Endodermal cell (in vitro differentiated cells): ENCODE data around the gene ZNF584. TPM values are rescaled to one million over a fixed set of nuclear protein-coding genes. Genes with fewer than 3 reads are reported as not detected.

Source experiments
- DNase-seq: peaks from one replicate; pipeline ENCODE4 v3.0.0-alpha.2; 2017
- H3K27ac ChIP-seq: 2 replicates; pipeline ENCODE4 v1.5.1; 2013; ENCODE audit warnings: mild to moderate bottlenecking, low read depth, low read length, moderate library complexity
- H3K27me3 ChIP-seq: 2 replicates; pipeline ENCODE4 v1.6.1; 2013; ENCODE audit warnings: mild to moderate bottlenecking, low read length, moderate library complexity; ENCODE audit not compliant: insufficient read depth, control insufficient read depth, poor library complexity, severe bottlenecking
- H3K36me3 ChIP-seq: 2 replicates; pipeline ENCODE4 v1.7.0; 2013; ENCODE audit warnings: mild to moderate bottlenecking, low read length, moderate library complexity; ENCODE audit not compliant: control insufficient read depth, insufficient read depth
- H3K4me1 ChIP-seq: one replicate; pipeline ENCODE4 v1.7.0; 2013; ENCODE audit warnings: low read length; ENCODE audit not compliant: control insufficient read depth, insufficient read depth
- H3K4me3 ChIP-seq: 2 replicates; pipeline ENCODE4 v1.5.1; 2013; ENCODE audit warnings: mild to moderate bottlenecking, low read length, moderate library complexity
- H3K9ac ChIP-seq: 2 replicates; pipeline ENCODE4 v1.6.1; 2013; ENCODE audit warnings: mild to moderate bottlenecking, low read length, moderate library complexity; ENCODE audit not compliant: poor library complexity, severe bottlenecking; ENCODE audit errors: extremely low read depth
- H3K9me3 ChIP-seq: 2 replicates; pipeline ENCODE4 v1.6.1; 2013; ENCODE audit warnings: mild to moderate bottlenecking, low read length, moderate library complexity; ENCODE audit not compliant: control insufficient read depth
- H3K27ac Mint-ChIP-seq: 2 replicates; pipeline ENCODE4 v1.8.0; 2020; ENCODE audit warnings: mixed read lengths
- H3K27me3 Mint-ChIP-seq: 2 replicates; pipeline ENCODE4 v1.8.0; 2021; ENCODE audit warnings: mild to moderate bottlenecking, mixed read lengths; ENCODE audit not compliant: insufficient read depth
- H3K36me3 Mint-ChIP-seq: 2 replicates; pipeline ENCODE4 v1.8.0; 2020; ENCODE audit warnings: low read depth, mixed read lengths
- H3K4me1 Mint-ChIP-seq: 2 replicates; pipeline ENCODE4 v1.8.0; 2020; ENCODE audit warnings: mixed read lengths
- H3K4me3 Mint-ChIP-seq: 2 replicates; pipeline ENCODE4 v1.8.0; 2020; ENCODE audit warnings: mild to moderate bottlenecking, moderate library complexity, mixed read lengths
- H3K9me3 Mint-ChIP-seq: 2 replicates; pipeline ENCODE4 v1.8.0; 2020; ENCODE audit warnings: mild to moderate bottlenecking, mixed read lengths
- WGBS, 2 experiments: methylation state at CpG; one replicate each; pipeline versions ENCODE4 v1.1.5 to v1.1.7; 2013; ENCODE audit warnings: missing lambda C conversion rate in 2 of 2, mixed read lengths in 1 of 2; ENCODE audit not compliant: insufficient coverage in 1 of 2, insufficient read length in 1 of 2; 5-methylcytosine and 5-hydroxymethylcytosine counted together
- total RNA-seq, 2 donors: library from RNA; stranded (reverse); fragmentation: NEBNext Ultra II Directional in 1 of 2; extraction: Animal tissue kit (Norgen Biotek cat#: 25700) in 1 of 2; gene quantifications; 2 replicates in 1 of 2; 3 replicates in 1 of 2; pipeline ENCODE4 v1.2.1, GENCODE V29; 2021
- TF ChIP-seq, protein P1 (sequence below): fragments of 200-600 bp; sonication (generic); conservative IDR thresholded peaks from 2 replicates; pipeline ENCODE4 v1.5.0; 2021; ENCODE audit warnings: antibody characterized with exemption, mild to moderate bottlenecking

The ZNF584 gene
- total RNA-seq, 2 donors from 2014 or later = 10.3 to 14.8 TPM

- no peak for DNase-seq
- no peak overlapping the region for H3K4me3 Mint-ChIP-seq
- H3K9me3 ChIP-seq = peaks cover 5% of the 10 kb centered on the region
- no peaks in the 10 kb centered on the region for H3K4me1 ChIP-seq
- peaks cover 6% of the 10 kb centered on the region for H3K4me1 Mint-ChIP-seq
- H3K27me3 ChIP-seq = peaks cover 9% of the 10 kb centered on the region
- peaks cover 4% of the 10 kb centered on the region for H3K36me3 ChIP-seq
- TF ChIP-seq, protein P1, sequence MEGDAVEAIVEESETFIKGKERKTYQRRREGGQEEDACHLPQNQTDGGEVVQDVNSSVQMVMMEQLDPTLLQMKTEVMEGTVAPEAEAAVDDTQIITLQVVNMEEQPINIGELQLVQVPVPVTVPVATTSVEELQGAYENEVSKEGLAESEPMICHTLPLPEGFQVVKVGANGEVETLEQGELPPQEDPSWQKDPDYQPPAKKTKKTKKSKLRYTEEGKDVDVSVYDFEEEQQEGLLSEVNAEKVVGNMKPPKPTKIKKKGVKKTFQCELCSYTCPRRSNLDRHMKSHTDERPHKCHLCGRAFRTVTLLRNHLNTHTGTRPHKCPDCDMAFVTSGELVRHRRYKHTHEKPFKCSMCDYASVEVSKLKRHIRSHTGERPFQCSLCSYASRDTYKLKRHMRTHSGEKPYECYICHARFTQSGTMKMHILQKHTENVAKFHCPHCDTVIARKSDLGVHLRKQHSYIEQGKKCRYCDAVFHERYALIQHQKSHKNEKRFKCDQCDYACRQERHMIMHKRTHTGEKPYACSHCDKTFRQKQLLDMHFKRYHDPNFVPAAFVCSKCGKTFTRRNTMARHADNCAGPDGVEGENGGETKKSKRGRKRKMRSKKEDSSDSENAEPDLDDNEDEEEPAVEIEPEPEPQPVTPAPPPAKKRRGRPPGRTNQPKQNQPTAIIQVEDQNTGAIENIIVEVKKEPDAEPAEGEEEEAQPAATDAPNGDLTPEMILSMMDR = no peak
- no peak overlapping the region for H3K4me3 ChIP-seq
- H3K27ac Mint-ChIP-seq = no peak overlapping the region
- 94 to 96% methylated on average over 4 to 16 of the region's 21 CpGs for WGBS, 2 experiments
- peaks cover 24% of the 10 kb centered on the region for H3K27me3 Mint-ChIP-seq
- no peak overlapping the region for H3K9ac ChIP-seq
- H3K27ac ChIP-seq = no peak overlapping the region
- peaks cover 12% of the 10 kb centered on the region for H3K36me3 Mint-ChIP-seq
- peaks cover 5% of the 10 kb centered on the region for H3K9me3 Mint-ChIP-seq
Observed at GRCh38 chr19:58455306-58455705, 46.9 kb downstream of the ZNF584 start.

DNA sequence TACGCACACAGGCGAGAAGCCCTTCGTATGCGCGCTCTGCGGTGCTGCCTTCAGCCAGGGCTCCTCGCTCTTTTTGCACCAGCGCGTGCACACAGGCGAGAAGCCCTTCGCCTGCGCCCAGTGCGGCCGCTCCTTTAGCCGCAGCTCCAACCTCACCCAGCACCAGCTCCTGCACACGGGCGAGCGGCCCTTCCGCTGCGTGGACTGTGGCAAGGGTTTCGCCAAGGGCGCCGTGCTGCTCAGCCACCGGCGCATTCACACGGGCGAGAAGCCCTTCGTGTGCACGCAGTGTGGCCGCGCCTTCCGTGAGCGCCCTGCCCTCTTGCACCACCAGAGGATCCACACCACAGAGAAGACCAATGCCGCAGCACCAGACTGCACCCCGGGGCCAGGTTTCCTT lies 47.7 kb downstream of the ZNF584 start:
- Histone ChIP-seq H3K36me3 (peaks cover 4% of the 10 kb centered on the region), H3K4me1 (no peaks in the 10 kb centered on the region), H3K4me3 (no peak overlapping the region), H3K27ac (no peak overlapping the region), H3K9me3 (no peaks in the 10 kb centered on the region), H3K27me3 (peaks cover under 1% of the 10 kb centered on the region), H3K9ac (no peak overlapping the region)
- H3K9me3 Mint-ChIP-seq = no peaks in the 10 kb centered on the region
- peaks cover 17% of the 10 kb centered on the region for H3K27me3 Mint-ChIP-seq
- no peak overlapping the region for H3K4me3 Mint-ChIP-seq
- TF ChIP-seq, protein P1 = no peak
- peaks cover 12% of the 10 kb centered on the region for H3K36me3 Mint-ChIP-seq
- no peak for DNase-seq
- H3K27ac Mint-ChIP-seq = no peak overlapping the region
- 94 to 97% methylated on average over 10 to 35 of the region's 35 CpGs for WGBS, 2 experiments
- H3K4me1 Mint-ChIP-seq = peaks cover 3% of the 10 kb centered on the region

GRCh38 chr19:58460039-58460438 lies 51.6 kb downstream of the ZNF584 start:
- Mint-ChIP-seq H3K4me3 (no peak overlapping the region), H3K36me3 (peaks cover 8% of the 10 kb centered on the region), H3K9me3 (no peaks in the 10 kb centered on the region), H3K27me3 (peaks cover 13% of the 10 kb centered on the region), H3K27ac (no peak overlapping the region), H3K4me1 (no peaks in the 10 kb centered on the region)
- H3K36me3 ChIP-seq = peaks cover 4% of the 10 kb centered on the region
- H3K27ac ChIP-seq = no peak overlapping the region
- DNase-seq = no peak
- no peak overlapping the region for H3K9ac ChIP-seq
- TF ChIP-seq, protein P1 = no peak
- H3K4me3 ChIP-seq = no peak overlapping the region
- WGBS, 2 experiments = 89% methylated on average over 2 of the region's 2 CpGs; no CpG with 5 or more reads in 1 of the 2 experiments
- no peaks in the 10 kb centered on the region for H3K4me1 ChIP-seq
- no peaks in the 10 kb centered on the region for H3K9me3 ChIP-seq
- H3K27me3 ChIP-seq = no peaks in the 10 kb centered on the region
